GM21723 (cell line): ENCODE data around the gene GMDS.

Experiments used
- ATAC-seq: cut with Tn5 transposase; IDR thresholded peaks from one replicate; pipeline ENCODE4 v1.9.1; 2021; ENCODE audit warnings: mild to moderate bottlenecking, moderate library complexity; ENCODE audit not compliant: unreplicated experiment

Gene GMDS

GRCh38 chr6:1912731-1913130 lies 332.7 kb downstream of the GMDS start:
- ATAC-seq: no peak

- ATAC-seq: no peak
Measured at GRCh38 chr6:1911474-1911873, 333.9 kb downstream of the GMDS start.

- ATAC-seq: no peak
Measured at GRCh38 chr6:1910621-1911407, 334.6 kb downstream of the GMDS start.

DNA sequence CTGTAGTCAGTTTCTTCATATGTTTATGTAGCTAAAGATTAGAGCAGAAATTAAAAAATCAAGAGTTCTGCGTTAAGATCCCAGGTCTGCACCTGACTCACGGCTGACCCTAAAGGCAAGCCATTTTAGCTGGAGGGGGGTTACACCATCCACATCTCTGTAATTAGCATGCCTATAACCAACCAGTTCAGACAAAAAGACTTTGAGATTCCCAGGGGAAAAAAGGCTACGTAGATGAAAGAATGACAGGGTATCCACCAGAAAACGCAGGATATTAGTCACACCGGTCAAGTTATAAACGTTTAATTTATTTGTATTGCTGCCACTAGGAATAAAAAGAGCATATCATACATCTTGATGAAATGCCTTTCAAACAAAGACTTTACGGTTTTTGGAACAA lies 336.6 kb downstream of the GMDS start:
- ATAC-seq: no peak

- no peak for ATAC-seq
Measured at GRCh38 chr6:1906609-1907008, 338.8 kb downstream of the GMDS start.

DNA sequence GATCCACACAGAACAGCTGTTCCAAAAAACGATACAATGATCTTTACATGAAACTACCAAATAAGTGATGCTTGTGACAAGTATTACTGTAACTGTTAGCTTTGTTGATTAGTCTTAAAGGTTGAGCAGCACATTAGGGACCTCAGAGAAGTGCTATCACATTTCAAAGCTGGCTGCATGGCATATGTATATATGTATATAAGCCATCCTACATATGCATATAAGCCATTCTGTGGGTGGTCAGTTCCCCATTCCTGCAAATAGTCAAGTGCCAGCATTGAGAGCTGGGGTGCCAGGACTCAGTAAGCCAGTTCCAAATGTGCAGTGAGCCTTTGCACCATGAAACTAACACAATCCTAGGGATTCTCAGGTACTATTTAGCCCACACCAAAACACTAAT lies 339.4 kb downstream of the GMDS start:
- ATAC-seq: no peak

GRCh38 chr6:1904898-1905297 lies 340.5 kb downstream of the GMDS start:
- ATAC-seq: no peak

GRCh38 chr6:1904466-1904799 lies 341.0 kb downstream of the GMDS start:
- ATAC-seq: no peak

DNA sequence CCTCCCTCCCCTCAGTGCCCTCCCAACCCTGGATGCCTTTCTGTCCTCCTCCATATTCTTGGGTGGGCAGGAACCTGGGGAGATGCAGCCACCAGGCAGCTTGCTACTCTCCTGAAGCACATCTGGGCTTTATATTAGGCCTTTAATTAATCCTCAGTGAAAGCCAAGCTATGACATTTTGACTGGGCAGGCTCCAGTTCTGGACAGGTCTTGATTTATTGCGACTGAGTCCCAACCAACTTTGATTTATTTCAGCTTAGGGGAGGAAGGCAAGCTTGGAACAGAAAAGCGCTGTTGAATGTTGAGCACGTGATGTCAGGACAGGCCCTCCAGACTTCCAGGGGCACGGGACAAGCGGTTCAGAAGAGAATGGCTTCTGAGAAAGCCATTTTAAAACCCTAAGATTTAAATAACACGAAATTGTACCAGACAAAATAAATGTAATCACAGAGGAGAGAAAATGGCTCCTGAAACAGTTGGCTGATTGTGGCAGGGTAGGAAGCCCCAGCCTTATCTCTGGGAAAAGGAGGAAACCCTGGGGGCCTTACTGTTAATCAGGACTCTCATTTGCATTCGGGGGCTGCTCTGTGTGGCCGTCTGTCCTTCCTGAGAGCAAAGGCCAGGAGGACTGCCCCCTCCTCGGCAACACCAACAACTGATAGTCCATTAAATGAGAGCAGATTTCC lies 341.5 kb downstream of the GMDS start:
- ATAC-seq: no peak

DNA sequence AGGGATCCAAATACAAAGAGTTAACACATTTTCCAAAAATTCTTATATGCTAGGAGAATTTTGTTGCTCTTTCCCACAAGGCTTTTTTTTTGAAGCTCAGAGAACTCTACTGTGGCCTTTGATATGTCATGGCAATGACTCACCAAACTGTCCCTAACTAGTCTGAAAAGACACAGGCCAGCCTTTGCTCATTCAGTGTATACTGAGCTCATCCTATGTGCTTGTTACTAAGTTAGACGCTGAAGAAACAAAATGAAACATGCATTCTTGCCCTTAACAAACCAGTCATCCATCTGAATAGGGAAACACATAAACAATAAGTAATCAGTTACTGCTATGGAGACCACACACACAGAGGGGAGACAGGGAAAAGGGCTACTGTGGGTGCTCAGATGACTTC lies 343.8 kb downstream of the GMDS start:
- ATAC-seq: no peak

DNA sequence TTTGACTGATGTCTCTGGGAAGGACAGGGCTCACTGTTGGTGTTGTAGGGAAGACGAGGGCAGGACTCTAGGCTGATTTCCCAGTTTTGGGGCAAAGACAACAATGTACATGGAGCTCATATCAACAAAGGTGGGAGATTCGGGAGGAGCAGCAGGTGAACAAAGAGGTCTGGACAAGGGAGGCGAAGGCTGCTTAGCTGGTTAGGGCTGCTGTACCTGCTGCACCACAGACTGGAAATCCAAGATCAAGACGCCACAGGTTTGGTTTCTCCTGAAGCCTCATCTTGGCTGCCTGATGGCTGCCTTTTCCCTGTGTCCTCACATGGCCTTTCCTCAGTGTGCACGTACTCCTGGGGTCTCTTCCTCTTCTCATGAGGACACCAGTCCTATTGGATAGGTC lies 348.5 kb downstream of the GMDS start:
- no peak for ATAC-seq

- no peak for ATAC-seq
Measured at GRCh38 chr6:1895721-1896120, 349.7 kb downstream of the GMDS start.

DNA sequence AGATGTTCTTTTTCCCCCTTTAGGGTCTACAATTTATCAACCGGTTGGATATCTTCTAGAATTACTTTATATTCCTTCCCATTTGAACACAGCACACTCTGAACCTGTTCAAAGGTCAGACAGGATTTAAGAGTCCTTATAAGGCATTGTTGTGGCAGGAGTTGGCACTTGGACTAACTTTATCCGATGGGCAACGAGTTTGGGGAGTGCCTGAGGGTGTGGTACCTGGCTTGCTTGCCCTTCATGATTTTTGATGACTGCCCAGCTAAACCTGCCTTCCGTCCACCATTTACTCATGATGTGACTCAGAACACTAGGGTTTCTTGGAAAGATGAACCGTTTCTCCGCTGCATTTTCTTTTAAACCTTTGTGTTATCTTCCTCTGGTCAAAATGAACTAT lies 350.5 kb downstream of the GMDS start:
- ATAC-seq: no peak

DNA sequence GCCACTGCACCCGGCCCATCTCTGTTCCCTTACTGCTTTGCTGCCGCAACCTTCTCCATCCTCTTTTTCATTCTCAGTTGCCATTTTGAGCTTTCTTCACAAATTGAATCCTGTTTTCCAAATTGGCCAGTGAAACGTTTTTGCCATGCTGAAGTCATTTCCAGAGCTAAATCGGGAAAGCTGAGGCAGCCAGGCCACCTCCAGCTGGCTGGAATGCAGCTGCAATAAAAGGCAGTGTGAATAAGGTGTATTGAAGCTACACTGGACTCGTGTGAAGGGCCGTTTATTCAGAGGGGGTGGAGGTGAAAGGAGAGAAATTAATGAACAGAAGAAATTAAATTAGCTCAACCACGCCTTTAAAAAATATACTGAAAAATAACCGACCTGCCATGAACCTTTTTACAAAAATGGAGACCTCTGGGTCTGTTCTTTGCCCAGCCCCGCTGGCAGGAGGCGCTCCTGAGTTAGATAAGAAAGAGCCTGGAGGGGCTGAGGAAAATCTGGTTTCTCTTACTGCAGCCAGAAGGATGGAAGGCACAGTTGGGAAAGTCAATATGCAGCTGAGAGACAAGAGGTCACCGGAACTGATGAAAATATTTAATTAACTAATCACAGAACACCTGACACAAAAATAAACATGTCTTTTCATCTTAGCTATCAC lies 351.8 kb downstream of the GMDS start:
- ATAC-seq: no peak

DNA sequence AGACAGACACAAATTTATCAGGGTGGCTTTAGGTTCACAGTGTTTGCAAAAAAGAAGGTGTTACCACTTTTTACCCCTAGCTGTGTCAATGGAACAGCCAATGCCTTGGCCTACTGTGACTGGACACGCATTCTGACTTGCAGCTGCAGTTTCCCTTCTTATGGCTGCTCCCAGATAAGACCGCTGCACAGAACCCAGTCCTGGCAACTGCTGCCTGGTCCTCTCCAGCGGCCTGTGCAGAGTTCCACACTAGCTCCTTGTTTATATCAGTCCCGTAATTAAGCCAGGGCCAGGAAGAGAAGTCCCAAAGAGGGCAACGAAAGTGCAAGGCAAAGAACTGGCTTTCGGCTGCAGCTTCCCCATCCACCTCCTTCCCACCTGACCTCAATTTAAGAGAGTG lies 352.7 kb downstream of the GMDS start:
- no peak for ATAC-seq

GRCh38 chr6:1890987-1891386 lies 354.4 kb downstream of the GMDS start:
- ATAC-seq: no peak

DNA sequence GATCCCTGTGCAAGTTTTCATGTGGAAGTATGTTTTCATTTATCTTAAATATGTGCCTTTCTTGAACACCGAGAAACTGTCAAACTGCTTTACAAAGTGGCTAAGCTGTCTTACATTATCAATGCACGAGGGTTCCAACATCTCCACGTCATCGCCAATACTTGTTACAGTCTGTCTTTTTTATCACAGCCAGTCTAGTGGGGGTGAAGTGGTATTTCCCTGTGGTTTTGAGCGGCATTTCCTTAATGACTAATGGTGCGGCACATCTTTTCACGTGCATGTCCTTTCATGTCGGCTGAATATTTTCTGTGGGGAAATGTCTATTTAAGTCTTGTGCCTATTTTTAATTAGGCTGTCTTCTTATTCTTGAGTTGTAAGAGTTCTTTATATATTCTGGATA lies 355.3 kb downstream of the GMDS start:
- no peak for ATAC-seq

DNA sequence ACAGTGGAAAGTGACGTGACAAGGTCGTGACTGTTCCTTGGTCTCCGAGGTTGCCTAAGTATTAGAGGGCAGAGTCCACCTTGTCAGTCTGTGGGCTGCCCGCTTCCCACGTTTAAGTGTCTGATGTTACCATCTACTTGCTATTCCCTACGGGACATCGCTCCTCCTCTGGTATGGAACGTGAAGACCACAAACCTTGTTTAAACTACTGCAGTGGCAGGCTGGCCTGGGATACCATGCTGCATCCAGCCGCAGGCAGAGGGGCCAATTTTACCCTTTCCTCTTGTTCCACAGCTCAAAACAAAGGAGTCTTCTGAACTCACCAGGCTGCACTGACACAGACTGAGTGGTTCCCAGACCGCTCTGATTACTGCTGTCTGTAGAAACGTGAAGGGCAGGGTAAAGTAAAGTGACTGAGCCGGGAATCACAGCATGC lies 359.8 kb downstream of the GMDS start:
- ATAC-seq: no peak

DNA sequence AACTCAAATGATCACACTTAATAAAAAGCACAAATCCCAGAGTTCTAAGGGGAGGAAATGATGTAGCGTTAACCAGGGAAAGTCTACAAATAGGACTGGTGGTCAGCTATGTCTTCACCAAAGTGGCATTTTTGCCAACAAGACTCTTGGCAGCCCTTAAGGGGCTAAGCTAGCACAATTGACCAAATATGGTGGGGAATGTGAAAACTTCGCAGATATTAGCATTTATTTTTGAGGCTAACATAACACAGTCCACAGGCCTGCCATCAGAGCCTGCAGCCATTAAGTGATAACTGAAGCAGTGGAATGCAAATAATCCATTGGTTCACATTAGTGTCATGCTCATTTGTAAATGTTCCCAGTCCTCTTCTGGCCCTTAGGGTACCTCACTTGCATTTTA lies 361.1 kb downstream of the GMDS start:
- ATAC-seq: no peak

DNA sequence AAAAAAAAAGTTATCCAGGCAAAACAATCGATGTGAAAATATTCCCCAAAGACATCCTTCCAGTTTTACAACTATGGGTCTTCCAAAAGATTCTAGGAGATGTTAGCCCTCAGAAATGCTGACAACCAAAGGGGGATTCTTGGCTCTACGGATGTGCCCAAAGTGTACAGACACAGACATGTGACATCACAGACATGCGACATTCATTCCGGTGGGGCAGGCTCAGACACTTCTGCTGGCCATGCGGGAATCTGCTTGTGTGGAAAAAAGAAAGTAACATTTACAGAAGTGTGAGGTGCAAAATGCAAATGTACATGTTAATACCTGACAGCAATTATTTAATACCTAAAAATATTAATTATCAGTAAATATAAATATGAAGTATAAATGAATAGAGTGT lies 367.1 kb downstream of the GMDS start:
- no peak for ATAC-seq

DNA sequence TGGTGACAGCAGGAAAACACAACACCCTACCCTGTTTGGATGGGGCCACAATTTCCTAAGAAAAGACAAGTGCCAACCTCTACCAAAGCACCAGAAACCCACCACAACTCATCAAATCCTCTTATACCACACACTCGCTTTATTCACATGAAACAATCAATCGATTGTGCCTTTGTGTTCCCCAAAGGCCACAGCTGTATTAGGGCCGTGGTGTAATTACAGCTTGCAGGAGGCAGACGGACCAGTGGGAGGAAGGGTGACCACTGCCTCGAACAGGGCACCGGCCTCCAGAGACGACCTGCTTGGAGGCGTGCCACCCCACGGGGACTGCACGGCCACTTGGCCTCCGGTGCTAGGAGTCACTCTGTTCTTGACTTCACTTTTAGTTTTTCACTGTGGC lies 371.6 kb downstream of the GMDS start:
- ATAC-seq: no peak

DNA sequence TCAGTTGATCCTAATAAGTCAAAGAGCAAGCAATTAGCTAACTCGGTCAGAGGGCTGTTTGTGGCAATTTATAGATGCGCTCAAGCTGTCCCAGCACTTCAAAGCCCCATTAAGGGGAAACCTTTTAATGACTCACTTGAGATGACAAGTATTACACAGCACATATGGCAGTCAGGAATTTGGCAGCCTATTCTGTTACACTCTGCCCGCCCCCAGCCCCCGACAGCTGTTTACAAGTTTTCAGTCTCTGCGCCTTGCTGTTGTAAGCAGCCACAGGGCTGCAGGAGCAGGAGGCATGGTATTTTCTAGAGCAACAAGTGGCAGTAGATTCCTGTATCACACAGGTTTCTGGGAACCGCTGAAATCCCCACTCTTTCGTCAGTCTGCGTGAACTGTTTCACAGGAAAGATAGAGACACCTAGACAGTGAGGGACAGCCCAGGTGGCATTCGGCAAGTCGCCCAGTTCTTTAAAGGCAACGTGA lies 372.7 kb downstream of the GMDS start:
- no peak for ATAC-seq
